Activated naive CD4-positive, alpha-beta T cell treated with anti-CD3 and anti-CD28 coated beads for 36 hours (primary cell): ENCODE data around the gene PAX6. TPM values are rescaled to one million over a fixed set of nuclear protein-coding genes. Genes with fewer than 3 reads are reported as not detected.
A peak's percentile ranks its signal among the peaks of the same experiment; 100 is the strongest.

Experiments
- CTCF ChIA-PET: fragments of 350-600 bp; sonication (Branson Sonifier 250); formaldehyde crosslinking; loops from one replicate; lab custom pipeline; 2021; ENCODE audit warnings: antibody characterized with exemption; lab: Charles Lee
- DNase-seq: peaks from one replicate; pipeline ENCODE4 v3.0.0-alpha.2; 2020
- H3K27ac Mint-ChIP-seq: one replicate; pipeline ENCODE4 v1.8.0; 2021; ENCODE audit warnings: mild to moderate bottlenecking, mixed read lengths
- H3K27me3 Mint-ChIP-seq: one replicate; pipeline ENCODE4 v1.8.0; 2021; ENCODE audit warnings: low read depth, mixed read lengths
- H3K36me3 Mint-ChIP-seq: one replicate; pipeline ENCODE4 v1.8.0; 2021; ENCODE audit warnings: low read depth, mixed read lengths
- H3K4me1 Mint-ChIP-seq: one replicate; pipeline ENCODE4 v1.8.0; 2021; ENCODE audit warnings: low read depth, mixed read lengths
- H3K4me3 Mint-ChIP-seq: one replicate; pipeline ENCODE4 v1.8.0; 2021; ENCODE audit warnings: mild to moderate bottlenecking, moderate library complexity, mixed read lengths
- H3K9me3 Mint-ChIP-seq: one replicate; pipeline ENCODE4 v1.8.0; 2021; ENCODE audit warnings: mixed read lengths
- intact Hi-C: fragments of 100-400 bp; cut with micrococcal nuclease; formaldehyde crosslinking; loops from one replicate; pipeline ENCODE4 v1.15.1; 2023
- total RNA-seq, 2 experiments: library from RNA; stranded (reverse); gene quantifications; one replicate each; pipeline ENCODE4 v1.2.3, GENCODE V29; 2021

The PAX6 gene
- total RNA-seq, 2 experiments from 2014 or later: 1.5 TPM

GRCh38 chr11:31827455-31828206 is 16.5 kb upstream of the PAX6 start:
- Mint-ChIP-seq H3K36me3 (no peaks in the 10 kb centered on the region), H3K4me1 (peaks cover 19% of the 10 kb centered on the region), H3K4me3 (peak overlapping the region; percentile 49), H3K27me3 (peaks cover 65% of the 10 kb centered on the region), H3K9me3 (no peaks in the 10 kb centered on the region), H3K27ac (peak overlapping the region; percentile 31)
- CTCF ChIA-PET: no interaction called here
- peak; percentile 4 for DNase-seq
- intact Hi-C loops: loop anchor here (5.0 kb wide), 1 partner anchor 35 kb away; no protein-coding TSS in a partner anchor

GRCh38 chr11:31826536-31827438 is 15.7 kb upstream of the PAX6 start:
- Mint-ChIP-seq H3K36me3 (no peaks in the 10 kb centered on the region), H3K4me1 (peaks cover 19% of the 10 kb centered on the region), H3K4me3 (peak overlapping the region; percentile 49), H3K9me3 (no peaks in the 10 kb centered on the region), H3K27me3 (peaks cover 73% of the 10 kb centered on the region), H3K27ac (peak overlapping the region; percentile 31)
- no peak for DNase-seq
- intact Hi-C loops: loop anchor here (5.0 kb wide), 1 partner anchor 34 kb away; no protein-coding TSS in a partner anchor
- CTCF ChIA-PET: no interaction called here

- no peak overlapping the region for H3K27ac Mint-ChIP-seq
- peaks cover 79% of the 10 kb centered on the region for H3K27me3 Mint-ChIP-seq
- H3K36me3 Mint-ChIP-seq: no peaks in the 10 kb centered on the region
- H3K9me3 Mint-ChIP-seq: no peaks in the 10 kb centered on the region
- H3K4me3 Mint-ChIP-seq: no peak overlapping the region
- DNase-seq: no peak
- H3K4me1 Mint-ChIP-seq: peaks cover 19% of the 10 kb centered on the region
- intact Hi-C loops: loop anchor here (5.0 kb wide), 1 partner anchor 34 kb away; no protein-coding TSS in a partner anchor
- CTCF ChIA-PET: no interaction called here
Observed at GRCh38 chr11:31825838-31826484, 14.8 kb upstream of the PAX6 start.

GRCh38 chr11:31824879-31825837 is 14.0 kb upstream of the PAX6 start:
- CTCF ChIA-PET: no interaction called here
- H3K4me3 Mint-ChIP-seq: no peak overlapping the region
- H3K9me3 Mint-ChIP-seq: no peaks in the 10 kb centered on the region
- peaks cover 80% of the 10 kb centered on the region for H3K27me3 Mint-ChIP-seq
- no peaks in the 10 kb centered on the region for H3K36me3 Mint-ChIP-seq
- no peak for DNase-seq
- intact Hi-C loops: loop anchor here (5.0 kb wide), 1 partner anchor 33 kb away; no protein-coding TSS in a partner anchor
- peaks cover 19% of the 10 kb centered on the region for H3K4me1 Mint-ChIP-seq
- H3K27ac Mint-ChIP-seq: no peak overlapping the region

GRCh38 chr11:31824332-31824878 is 13.3 kb upstream of the PAX6 start:
- CTCF ChIA-PET: no interaction called here
- Mint-ChIP-seq H3K27me3 (peaks cover 81% of the 10 kb centered on the region), H3K36me3 (no peaks in the 10 kb centered on the region), H3K4me3 (no peak overlapping the region), H3K9me3 (no peaks in the 10 kb centered on the region), H3K27ac (no peak overlapping the region), H3K4me1 (peaks cover 19% of the 10 kb centered on the region)
- no peak for DNase-seq
- intact Hi-C loops: no loop called here

GRCh38 chr11:31823644-31824331 is 12.7 kb upstream of the PAX6 start:
- Mint-ChIP-seq H3K9me3 (no peaks in the 10 kb centered on the region), H3K27ac (no peak overlapping the region), H3K4me3 (no peak overlapping the region), H3K27me3 (peaks cover 82% of the 10 kb centered on the region), H3K4me1 (peaks cover 19% of the 10 kb centered on the region), H3K36me3 (no peaks in the 10 kb centered on the region)
- no peak for DNase-seq
- intact Hi-C loops: no loop called here
- CTCF ChIA-PET: no interaction called here

- Mint-ChIP-seq H3K27ac (no peak overlapping the region), H3K4me1 (peaks cover 21% of the 10 kb centered on the region), H3K4me3 (no peak overlapping the region), H3K36me3 (no peaks in the 10 kb centered on the region), H3K27me3 (peaks cover 85% of the 10 kb centered on the region), H3K9me3 (no peaks in the 10 kb centered on the region)
- intact Hi-C loops: no loop called here
- CTCF ChIA-PET: interaction anchor here (0.6 kb wide), 1 partner anchor 97 kb away, joined by 5 read pairs; no protein-coding TSS in a partner anchor
- no peak for DNase-seq
Observed at GRCh38 chr11:31822927-31823643, 12.0 kb upstream of the PAX6 start.

GRCh38 chr11:31822175-31822926 is 11.2 kb upstream of the PAX6 start:
- Mint-ChIP-seq H3K36me3 (no peaks in the 10 kb centered on the region), H3K27me3 (peaks cover 84% of the 10 kb centered on the region), H3K9me3 (no peaks in the 10 kb centered on the region), H3K27ac (no peak overlapping the region), H3K4me3 (no peak overlapping the region), H3K4me1 (peaks cover 19% of the 10 kb centered on the region)
- no peak for DNase-seq
- CTCF ChIA-PET: interaction anchor here (0.6 kb wide), 1 partner anchor 98 kb away, joined by 5 read pairs; no protein-coding TSS in a partner anchor
- intact Hi-C loops: no loop called here

GRCh38 chr11:31821766-31822165 is 10.6 kb upstream of the PAX6 start:
- CTCF ChIA-PET: no interaction called here

GRCh38 chr11:31821235-31821764 is 10.2 kb upstream of the PAX6 start:
- no peak overlapping the region for H3K27ac Mint-ChIP-seq
- CTCF ChIA-PET: no interaction called here
- no peaks in the 10 kb centered on the region for H3K36me3 Mint-ChIP-seq
- no peak for DNase-seq
- H3K9me3 Mint-ChIP-seq: no peaks in the 10 kb centered on the region
- H3K4me1 Mint-ChIP-seq: peaks cover 19% of the 10 kb centered on the region
- H3K4me3 Mint-ChIP-seq: no peak overlapping the region
- peaks cover 82% of the 10 kb centered on the region for H3K27me3 Mint-ChIP-seq
- intact Hi-C loops: no loop called here

More at GRCh38 chr11:31821766-31822165, 10.6 kb upstream of the PAX6 start:
- intact Hi-C loops: no loop called here
- Mint-ChIP-seq H3K27me3 (peaks cover 84% of the 10 kb centered on the region), H3K4me1 (peaks cover 21% of the 10 kb centered on the region), H3K9me3 (no peaks in the 10 kb centered on the region), H3K4me3 (no peak overlapping the region), H3K27ac (no peak overlapping the region), H3K36me3 (no peaks in the 10 kb centered on the region)
- no peak for DNase-seq
